ENCODE results near the gene GOLGA6C. TPM values are rescaled to one million over a fixed set of nuclear protein-coding genes. Genes with fewer than 3 reads are reported as not detected.
"Not testable (repeated sequence)": the region's sequence is repeated elsewhere in the genome, so short reads cannot be mapped to it uniquely, and the experiment has no call there.

The GOLGA6C gene
- total RNA-seq, 1 experiment from 2014 or later, result not detected

- H3K9me2 ChIP-seq (ENCODE audit: insufficient read depth); H4K20me1 ChIP-seq (ENCODE audit: insufficient read depth); H3K79me2 ChIP-seq (ENCODE audit: insufficient read depth, low read length); H3K27ac ChIP-seq (ENCODE audit: low read depth, low read length); H3K9me3 ChIP-seq (ENCODE audit: control insufficient read depth in 1 of 2, insufficient read depth in 1 of 2, low read depth in 1 of 2, low read length in 2 of 2); ATAC-seq; RAD21 ChIA-PET (ENCODE audit: low non-redundant PET in 1 of 2, low total read pairs in 2 of 2, uncharacterized antibody in 2 of 2, unreplicated experiment in 2 of 2); intact Hi-C loops (cut with micrococcal nuclease); BruUV-seq (replicated peaks); POLR2A ChIA-PET; CTCF ChIA-PET; H3K4me2 ChIP-seq (ENCODE audit: low read length); H3K4me3 ChIP-seq (replicated peaks in 1 of 2; ENCODE audit: low read depth in 1 of 2, low read length in 2 of 2); H3K27me3 ChIP-seq (ENCODE audit: insufficient read depth, low read length); H2AFZ ChIP-seq (ENCODE audit: low read depth, low read length, poor library complexity, severe bottlenecking); DNase-seq (ENCODE audit: low read depth, low spot score); H3K36me3 ChIP-seq (ENCODE audit: control insufficient read depth in 1 of 2, insufficient read depth in 2 of 2, low read length in 2 of 2); H3K9ac ChIP-seq (ENCODE audit: low read length): not testable (repeated sequence)
- peaks cover 2 to 10% of the 10 kb centered on the region in 2 experiments; a peak in 3 of 4 replicates for H3K4me1 ChIP-seq (ENCODE audit: control insufficient read depth in 1 of 2, insufficient read depth in 2 of 2, low read length in 2 of 2)
Measured at GRCh38 chr15:75302753-75303152, 44.6 kb downstream of the GOLGA6C start.

DNA sequence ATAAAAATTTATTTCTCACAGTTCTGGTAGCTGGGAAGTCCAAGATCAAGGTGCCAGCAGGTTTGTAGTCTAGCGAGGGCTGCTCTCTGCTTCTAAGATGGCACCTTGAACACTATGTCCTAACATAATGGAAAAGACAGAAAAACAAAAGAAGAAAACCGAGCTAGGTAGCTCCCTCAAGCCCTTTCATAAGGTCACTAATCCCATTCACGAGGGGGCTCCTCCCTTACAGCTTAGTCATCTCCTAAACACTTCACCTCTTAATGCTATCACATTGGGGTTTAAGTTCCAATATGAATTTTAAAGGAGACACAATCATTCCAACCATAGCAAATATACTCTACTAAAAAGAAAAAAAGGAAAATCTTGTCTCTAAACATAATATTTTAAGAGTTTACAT, 48.1 kb downstream of the GOLGA6C start:
- DNase-seq (ENCODE audit: low read depth, low spot score), result no peak
- H3K9ac ChIP-seq (ENCODE audit: low read length), result no peak overlapping the region
- intact Hi-C loops (cut with micrococcal nuclease), result no loop called here
- H3K36me3 ChIP-seq (ENCODE audit: control insufficient read depth in 1 of 2, insufficient read depth in 2 of 2, low read length in 2 of 2), result no peaks in the 10 kb centered on the region
- H3K4me2 ChIP-seq (ENCODE audit: low read length), result no peak overlapping the region
- H4K20me1 ChIP-seq (ENCODE audit: insufficient read depth), result no peaks in the 10 kb centered on the region
- CTCF ChIA-PET, result no interaction called here
- H3K9me2 ChIP-seq (ENCODE audit: insufficient read depth), result no peaks in the 10 kb centered on the region
- H3K27me3 ChIP-seq (ENCODE audit: insufficient read depth, low read length), result no peaks in the 10 kb centered on the region
- no peak overlapping the region for H2AFZ ChIP-seq (ENCODE audit: low read depth, low read length, poor library complexity, severe bottlenecking)
- BruUV-seq (replicated peaks), result no TSS peak
- H3K9me3 ChIP-seq (ENCODE audit: control insufficient read depth in 1 of 2, insufficient read depth in 1 of 2, low read depth in 1 of 2, low read length in 2 of 2), result no peaks in the 10 kb centered on the region
- no peak overlapping the region for H3K4me3 ChIP-seq (replicated peaks in 1 of 2; ENCODE audit: low read depth in 1 of 2, low read length in 2 of 2)
- RAD21 ChIA-PET (ENCODE audit: low non-redundant PET in 1 of 2, low total read pairs in 2 of 2, uncharacterized antibody in 2 of 2, unreplicated experiment in 2 of 2), result no interaction called here
- H3K79me2 ChIP-seq (ENCODE audit: insufficient read depth, low read length), result no peaks in the 10 kb centered on the region
- H3K4me1 ChIP-seq (ENCODE audit: control insufficient read depth in 1 of 2, insufficient read depth in 2 of 2, low read length in 2 of 2), result peaks cover 4 to 18% of the 10 kb centered on the region in 2 experiments; a peak in 3 of 4 replicates
- no peak for ATAC-seq
- TF ChIP-seq ATF3 (IDR thresholded peaks at IDR 0.05), result no peak
- TF ChIP-seq ZNF274 (IDR thresholded peaks at IDR 0.05; ENCODE audit: low read depth, low read length), result no peak
- TF ChIP-seq CEBPB (IDR thresholded peaks at IDR 0.05; ENCODE audit: low read depth), result no peak
- no peak for TF ChIP-seq POLR2AphosphoS5 (IDR thresholded peaks at IDR 0.05; ENCODE audit: low read depth, low read length)
- no peak for TF ChIP-seq POLR2A (IDR thresholded peaks at IDR 0.05; ENCODE audit: borderline replicate concordance, extremely low read depth, insufficient read depth, insufficient read length)
- H3K27ac ChIP-seq (ENCODE audit: low read depth, low read length), result no peak overlapping the region
- POLR2A ChIA-PET, result interaction anchor here (0.7 kb wide), 1 partner anchor 30 kb away, joined by 3 read pairs; no protein-coding TSS in a partner anchor
